Esophagus muscularis mucosa (tissue), 3 donors: ENCODE data around the gene PTPN12.

Experiments
- POLR2A ChIP-seq: fragments of 450-650 bp; IDR thresholded peaks from one replicate; pipeline ENCODE4 v1.6.1; 2017; ENCODE audit warnings: antibody characterized with exemption, moderate library complexity, mild to moderate bottlenecking, low read depth
- TF ChIP-seq, protein P1 (sequence below), 3 experiments: fragments of 200-600 bp in 2 of 3; fragments of 450-650 bp in 1 of 3; sonication (generic) in 2 of 3; IDR thresholded peaks; one replicate each; pipeline ENCODE4 v1.5.1; 2017 to 2019; ENCODE audit warnings: antibody characterized with exemption in 3 of 3, mild to moderate bottlenecking in 2 of 3, moderate library complexity in 1 of 3

DNA sequence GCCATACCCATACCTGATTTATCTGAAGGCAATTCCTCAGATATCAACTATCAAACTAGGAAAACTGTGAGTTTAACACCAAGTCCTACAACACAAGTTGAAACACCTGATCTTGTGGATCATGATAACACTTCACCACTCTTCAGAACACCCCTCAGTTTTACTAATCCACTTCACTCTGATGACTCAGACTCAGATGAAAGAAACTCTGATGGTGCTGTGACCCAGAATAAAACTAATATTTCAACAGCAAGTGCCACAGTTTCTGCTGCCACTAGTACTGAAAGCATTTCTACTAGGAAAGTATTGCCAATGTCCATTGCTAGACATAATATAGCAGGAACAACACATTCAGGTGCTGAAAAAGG, 90.2 kb downstream of the PTPN12 start:
- TF ChIP-seq, protein P1, sequence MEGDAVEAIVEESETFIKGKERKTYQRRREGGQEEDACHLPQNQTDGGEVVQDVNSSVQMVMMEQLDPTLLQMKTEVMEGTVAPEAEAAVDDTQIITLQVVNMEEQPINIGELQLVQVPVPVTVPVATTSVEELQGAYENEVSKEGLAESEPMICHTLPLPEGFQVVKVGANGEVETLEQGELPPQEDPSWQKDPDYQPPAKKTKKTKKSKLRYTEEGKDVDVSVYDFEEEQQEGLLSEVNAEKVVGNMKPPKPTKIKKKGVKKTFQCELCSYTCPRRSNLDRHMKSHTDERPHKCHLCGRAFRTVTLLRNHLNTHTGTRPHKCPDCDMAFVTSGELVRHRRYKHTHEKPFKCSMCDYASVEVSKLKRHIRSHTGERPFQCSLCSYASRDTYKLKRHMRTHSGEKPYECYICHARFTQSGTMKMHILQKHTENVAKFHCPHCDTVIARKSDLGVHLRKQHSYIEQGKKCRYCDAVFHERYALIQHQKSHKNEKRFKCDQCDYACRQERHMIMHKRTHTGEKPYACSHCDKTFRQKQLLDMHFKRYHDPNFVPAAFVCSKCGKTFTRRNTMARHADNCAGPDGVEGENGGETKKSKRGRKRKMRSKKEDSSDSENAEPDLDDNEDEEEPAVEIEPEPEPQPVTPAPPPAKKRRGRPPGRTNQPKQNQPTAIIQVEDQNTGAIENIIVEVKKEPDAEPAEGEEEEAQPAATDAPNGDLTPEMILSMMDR (IDR thresholded peaks at IDR 0.05) = no peak
- TF ChIP-seq POLR2A = no peak
